Measurements from ENCODE around the gene ABLIM2.

The ABLIM2 gene

GRCh38 chr4:7967501-7968261 is 190.9 kb downstream of the ABLIM2 start:
- peak in 2 of 56 donors; percentile 22 to 27 for DNase-seq

- DNase-seq = no peak
Observed at GRCh38 chr4:7967063-7967440, 191.6 kb downstream of the ABLIM2 start.

- DNase-seq = no peak
Observed at GRCh38 chr4:7966281-7967062, 192.1 kb downstream of the ABLIM2 start.

- peak in 7 of 56 donors; percentile 14 to 69 (median 37) for DNase-seq
Observed at GRCh38 chr4:7964890-7965662, 193.5 kb downstream of the ABLIM2 start.

- DNase-seq = no peak
Observed at GRCh38 chr4:7964459-7964858, 194.2 kb downstream of the ABLIM2 start.

GRCh38 chr4:7963691-7964090 is 194.9 kb downstream of the ABLIM2 start:
- no peak for DNase-seq

- DNase-seq = peak in 2 of 56 donors; percentile 15 to 27
Observed at GRCh38 chr4:7962609-7963508, 195.8 kb downstream of the ABLIM2 start.

GRCh38 chr4:7960790-7961655 is 197.6 kb downstream of the ABLIM2 start:
- DNase-seq = peak in 5 of 56 donors; percentile 11 to 57 (median 41)

GRCh38 chr4:7960017-7960789 is 198.4 kb downstream of the ABLIM2 start:
- no peak for DNase-seq

- DNase-seq = no peak
Observed at GRCh38 chr4:7959078-7959477, 199.5 kb downstream of the ABLIM2 start.

- DNase-seq = no peak
Observed at GRCh38 chr4:7956934-7957656, 201.5 kb downstream of the ABLIM2 start.

GRCh38 chr4:7956270-7956808 is 202.3 kb downstream of the ABLIM2 start:
- DNase-seq = peak in 19 of 56 donors; percentile 17 to 85 (median 39)

- DNase-seq = no peak
Observed at GRCh38 chr4:7955393-7955792, 203.2 kb downstream of the ABLIM2 start.

- DNase-seq = no peak
Observed at GRCh38 chr4:7952615-7953014, 206.0 kb downstream of the ABLIM2 start.

GRCh38 chr4:7950301-7951092 is 208.1 kb downstream of the ABLIM2 start:
- DNase-seq = no peak

GRCh38 chr4:7949759-7950158 is 208.9 kb downstream of the ABLIM2 start:
- no peak for DNase-seq

GRCh38 chr4:7947927-7948326 is 210.7 kb downstream of the ABLIM2 start:
- no peak for DNase-seq

All from nucleus accumbens (tissue), 56 donors.